ENCODE data around the gene ING2. TPM values are rescaled to one million over a fixed set of nuclear protein-coding genes. Genes with fewer than 3 reads are reported as not detected.

The ING2 gene
- total and polyA plus RNA-seq, 10 of the 15 experiments (the other 5 are each of a cell fraction or from before 2014, with no cell fraction given) = 3.3 to 16.1 (median 10.9) TPM

DNA sequence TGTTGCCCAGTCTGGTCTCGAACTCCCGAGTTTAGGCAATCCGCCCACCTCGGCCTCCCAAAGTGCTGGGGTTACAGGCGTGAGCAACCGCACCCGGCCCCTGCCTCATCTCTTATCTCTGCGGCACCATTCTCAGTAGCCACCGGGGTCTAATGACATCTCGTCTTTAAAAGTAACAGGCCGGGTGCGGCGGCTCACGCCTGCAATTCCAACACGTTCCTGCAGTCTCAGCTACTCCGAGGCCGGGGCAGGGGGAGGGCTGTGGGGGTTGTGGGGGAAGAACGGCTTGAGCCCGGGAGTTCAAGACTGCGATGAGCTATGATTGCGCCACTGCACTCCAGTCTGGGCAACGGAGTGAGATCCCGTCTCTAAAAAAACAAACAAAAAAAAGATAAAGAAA is 28.8 kb downstream of the ING2 start:
- FAIRE-seq = no peak
- no peak overlapping the region for H3K4me2 ChIP-seq (ENCODE audit: control insufficient read depth, insufficient read depth)
- TF ChIP-seq MYC (IDR thresholded peaks at IDR 0.05; ENCODE audit: insufficient read depth, insufficient read length, insufficient replicate concordance, low read length, severe bottlenecking) (no peak), CHD2 (IDR thresholded peaks at IDR 0.05; ENCODE audit: borderline replicate concordance, low read depth, low read length) (no peak), CHD1 (IDR thresholded peaks at IDR 0.05; ENCODE audit: low read depth, low read length) (no peak), SUZ12 (IDR thresholded peaks at IDR 0.05; ENCODE audit: unreplicated experiment) (no peak), SRF (IDR thresholded peaks at IDR 0.05; ENCODE audit: low read depth in 2 of 2, low read length in 2 of 2) (no peak), PAX5 (IDR thresholded peaks at IDR 0.05; ENCODE audit: borderline replicate concordance, low read depth, low read length) (no peak), IRF4 (IDR thresholded peaks at IDR 0.05; ENCODE audit: low read depth, low read length) (no peak), CBFB (IDR thresholded peaks at IDR 0.05; ENCODE audit: low read depth) (no peak), NR2C2 (IDR thresholded peaks at IDR 0.05; ENCODE audit: borderline replicate concordance, control insufficient read depth, insufficient read length, low read depth) (no peak), KAT2A (conservative IDR thresholded peaks at IDR 0.05; ENCODE audit: control insufficient read depth, low read depth, low read length) (no peak), CREM (IDR thresholded peaks at IDR 0.05; ENCODE audit: low read depth) (no peak), KLF5 (IDR thresholded peaks at IDR 0.05; ENCODE audit: partially characterized antibody) (no peak), TARDBP (IDR thresholded peaks at IDR 0.05; ENCODE audit: borderline replicate concordance) (no peak), CHD4 (IDR thresholded peaks at IDR 0.05) (no peak), MYB (IDR thresholded peaks at IDR 0.05; ENCODE audit: borderline replicate concordance, low read depth, low read length) (no peak), RBBP5 (conservative IDR thresholded peaks at IDR 0.05) (no peak)
- TF ChIP-seq, protein P1, sequence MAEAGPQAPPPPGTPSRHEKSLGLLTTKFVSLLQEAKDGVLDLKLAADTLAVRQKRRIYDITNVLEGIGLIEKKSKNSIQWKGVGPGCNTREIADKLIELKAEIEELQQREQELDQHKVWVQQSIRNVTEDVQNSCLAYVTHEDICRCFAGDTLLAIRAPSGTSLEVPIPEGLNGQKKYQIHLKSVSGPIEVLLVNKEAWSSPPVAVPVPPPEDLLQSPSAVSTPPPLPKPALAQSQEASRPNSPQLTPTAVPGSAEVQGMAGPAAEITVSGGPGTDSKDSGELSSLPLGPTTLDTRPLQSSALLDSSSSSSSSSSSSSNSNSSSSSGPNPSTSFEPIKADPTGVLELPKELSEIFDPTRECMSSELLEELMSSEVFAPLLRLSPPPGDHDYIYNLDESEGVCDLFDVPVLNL (IDR thresholded peaks at IDR 0.05; ENCODE audit: low read depth, low read length) = no peak
- TF ChIP-seq, protein P2, sequence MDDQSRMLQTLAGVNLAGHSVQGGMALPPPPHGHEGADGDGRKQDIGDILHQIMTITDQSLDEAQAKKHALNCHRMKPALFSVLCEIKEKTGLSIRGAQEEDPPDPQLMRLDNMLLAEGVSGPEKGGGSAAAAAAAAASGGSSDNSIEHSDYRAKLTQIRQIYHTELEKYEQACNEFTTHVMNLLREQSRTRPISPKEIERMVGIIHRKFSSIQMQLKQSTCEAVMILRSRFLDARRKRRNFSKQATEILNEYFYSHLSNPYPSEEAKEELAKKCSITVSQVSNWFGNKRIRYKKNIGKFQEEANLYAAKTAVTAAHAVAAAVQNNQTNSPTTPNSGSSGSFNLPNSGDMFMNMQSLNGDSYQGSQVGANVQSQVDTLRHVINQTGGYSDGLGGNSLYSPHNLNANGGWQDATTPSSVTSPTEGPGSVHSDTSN (IDR thresholded peaks at IDR 0.05; ENCODE audit: insufficient replicate concordance, low read depth, low read length) = no peak
- TF ChIP-seq, protein P3, sequence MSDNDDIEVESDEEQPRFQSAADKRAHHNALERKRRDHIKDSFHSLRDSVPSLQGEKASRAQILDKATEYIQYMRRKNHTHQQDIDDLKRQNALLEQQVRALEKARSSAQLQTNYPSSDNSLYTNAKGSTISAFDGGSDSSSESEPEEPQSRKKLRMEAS (IDR thresholded peaks at IDR 0.05; ENCODE audit: low read depth, low read length) = no peak
- no peak for ATAC-seq
- ChIA-PET CTCF (interaction anchor here (0.5 kb wide), 1 partner anchor 434 kb away, joined by 3 read pairs; no protein-coding TSS in a partner anchor), SMC1A (ENCODE audit: uncharacterized antibody, unreplicated experiment) (no interaction called here), POLR2A (no interaction called here), RAD21 (ENCODE audit: unreplicated experiment) (no interaction called here)
- no peaks in the 10 kb centered on the region for H4K20me1 ChIP-seq (ENCODE audit: control insufficient read depth, insufficient read depth)
- intact Hi-C loops (cut with micrococcal nuclease; ENCODE audit: unreplicated experiment) = no loop called here
- H3K36me3 ChIP-seq (ENCODE audit: control insufficient read depth in 2 of 2, insufficient read depth in 2 of 2, low read length in 1 of 2) = no peaks in the 10 kb centered on the region
- no peak for DNase-seq (ENCODE audit: low read depth, low spot score)
- H3K27me3 ChIP-seq (replicated peaks in 1 of 2; ENCODE audit: control insufficient read depth in 2 of 2, insufficient read depth in 2 of 2, low read length in 1 of 2) = no peaks in the 10 kb centered on the region
- H3K27ac ChIP-seq (ENCODE audit: control insufficient read depth, insufficient read depth) = no peak overlapping the region
- no peak overlapping the region for H3K9ac ChIP-seq (ENCODE audit: control insufficient read depth, insufficient read depth, low read length)
- in situ Hi-C loops (cut with MboI) = no loop called here
- 63% methylated on average over 23 of the region's 23 CpGs for WGBS (ENCODE audit: insufficient coverage, insufficient replicate concordance, low lambda C conversion rate, missing lambda C conversion rate)
- H3K79me2 ChIP-seq (ENCODE audit: control insufficient read depth, insufficient read depth, low read length) = no peaks in the 10 kb centered on the region
- H2AFZ ChIP-seq (ENCODE audit: control insufficient read depth, low read depth, low read length) = no peak overlapping the region
- no peaks in the 10 kb centered on the region for H3K4me1 ChIP-seq (ENCODE audit: control insufficient read depth, insufficient read depth, low read length)
- no TSS peak for BruUV-seq (replicated peaks)
- H3K9me3 ChIP-seq (replicated peaks; ENCODE audit: control insufficient read depth, insufficient read depth, low read length) = no peaks in the 10 kb centered on the region
- no peak overlapping the region for H3K4me3 ChIP-seq
